Myocyte (in vitro differentiated cells): ENCODE results near the gene KMT2B. TPM values are rescaled to one million over a fixed set of nuclear protein-coding genes. Genes with fewer than 3 reads are reported as not detected.

Experiments
- DNase-seq: peaks from one replicate; pipeline ENCODE4 v3.0.0-alpha.2; 2012; ENCODE audit warnings: low read depth
- total RNA-seq: library from RNA; depleted of rRNA; stranded (reverse); fragments of >200 nt; gene quantifications from 2 replicates; pipeline ENCODE4 v1.2.3, GENCODE V29; 2014

The KMT2B gene
- total RNA-seq, 1 donor from 2014 or later, result 11.1 TPM

GRCh38 chr19:35725216-35725861, 7.5 kb downstream of the KMT2B start:
- no peak for DNase-seq

GRCh38 chr19:35727053-35727955, 9.5 kb downstream of the KMT2B start:
- peak; percentile 62 for DNase-seq

GRCh38 chr19:35727956-35728706, 10.3 kb downstream of the KMT2B start:
- DNase-seq, result no peak

- DNase-seq, result no peak
These were observed 11.2 kb downstream of the KMT2B start for GRCh38 chr19:35729021-35729420.

- DNase-seq, result no peak
These were observed 12.0 kb downstream of the KMT2B start for GRCh38 chr19:35729763-35730162.

- DNase-seq, result no peak
These were observed 12.5 kb downstream of the KMT2B start for GRCh38 chr19:35730326-35730725.

GRCh38 chr19:35731353-35731752, 13.6 kb downstream of the KMT2B start:
- DNase-seq, result no peak

- no peak for DNase-seq
These were observed 14.1 kb downstream of the KMT2B start for GRCh38 chr19:35731779-35732405.

- no peak for DNase-seq
These were observed 14.9 kb downstream of the KMT2B start for GRCh38 chr19:35732540-35733179.

- no peak for DNase-seq
These were observed 15.7 kb downstream of the KMT2B start for GRCh38 chr19:35733180-35734125.

GRCh38 chr19:35734273-35734672, 16.5 kb downstream of the KMT2B start:
- peak; percentile 38 for DNase-seq

- DNase-seq, result no peak
These were observed 17.1 kb downstream of the KMT2B start for GRCh38 chr19:35734889-35735288.

GRCh38 chr19:35736913-35737886, 19.4 kb downstream of the KMT2B start:
- DNase-seq, result no peak

- no peak for DNase-seq
These were observed 20.5 kb downstream of the KMT2B start for GRCh38 chr19:35738021-35738886.

- no peak for DNase-seq
These were observed 21.1 kb downstream of the KMT2B start for GRCh38 chr19:35738887-35739229.

- DNase-seq, result no peak
These were observed 21.7 kb downstream of the KMT2B start for GRCh38 chr19:35739275-35740107.

- no peak for DNase-seq
These were observed 22.3 kb downstream of the KMT2B start for GRCh38 chr19:35740108-35740422.
